Measurements from ENCODE around the gene ERBIN.

The ERBIN gene

DNA sequence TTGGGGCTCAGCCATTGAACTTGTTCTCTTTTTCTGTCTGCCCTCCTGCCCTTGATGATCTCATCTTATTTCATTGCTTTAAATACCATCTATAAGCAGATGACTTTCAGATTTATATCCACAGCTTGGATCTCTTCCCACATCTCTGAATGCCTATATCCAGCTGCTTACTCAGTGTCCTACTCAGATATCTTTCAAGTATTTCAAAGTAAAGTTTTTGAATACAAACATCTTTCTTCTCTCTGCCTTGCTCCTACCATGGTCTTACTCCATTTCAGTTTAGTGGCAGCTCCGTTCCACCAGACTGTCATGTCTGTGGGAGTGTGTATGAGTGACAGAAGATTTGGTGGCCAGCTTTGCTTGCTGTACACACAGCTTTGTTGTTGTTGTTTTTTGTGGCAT is 59.7 kb downstream of the ERBIN start:
- Histone ChIP-seq H3K4me1 (ENCODE audit: insufficient read depth, low read length) (no peaks in the 10 kb centered on the region), H3K27me3 (ENCODE audit: insufficient read depth, low read length, poor library complexity) (no peaks in the 10 kb centered on the region), H3K36me3 (ENCODE audit: insufficient read depth, low read length) (peaks cover 28% of the 10 kb centered on the region), H3K9ac (ENCODE audit: low read depth, low read length) (no peak overlapping the region), H3K9me3 (ENCODE audit: insufficient read depth, low read length, severe bottlenecking) (no peaks in the 10 kb centered on the region), H3K27ac (ENCODE audit: low read length) (no peak overlapping the region), H3K4me3 (ENCODE audit: low read depth in 1 of 2, low read length in 2 of 2) (no peak overlapping the region), H3K4me2 (ENCODE audit: insufficient read depth, low read length) (no peak overlapping the region), H4K20me1 (ENCODE audit: insufficient read depth, low read length) (peaks cover 68% of the 10 kb centered on the region), H3K79me2 (ENCODE audit: insufficient read depth, low read length) (peaks cover 99% of the 10 kb centered on the region), H2AFZ (ENCODE audit: low read depth, low read length) (no peak overlapping the region)
- no peak for TF ChIP-seq EZH2 (IDR thresholded peaks at IDR 0.05; ENCODE audit: borderline replicate concordance, low read depth, low read length, severe bottlenecking)
- TF ChIP-seq, protein P1, sequence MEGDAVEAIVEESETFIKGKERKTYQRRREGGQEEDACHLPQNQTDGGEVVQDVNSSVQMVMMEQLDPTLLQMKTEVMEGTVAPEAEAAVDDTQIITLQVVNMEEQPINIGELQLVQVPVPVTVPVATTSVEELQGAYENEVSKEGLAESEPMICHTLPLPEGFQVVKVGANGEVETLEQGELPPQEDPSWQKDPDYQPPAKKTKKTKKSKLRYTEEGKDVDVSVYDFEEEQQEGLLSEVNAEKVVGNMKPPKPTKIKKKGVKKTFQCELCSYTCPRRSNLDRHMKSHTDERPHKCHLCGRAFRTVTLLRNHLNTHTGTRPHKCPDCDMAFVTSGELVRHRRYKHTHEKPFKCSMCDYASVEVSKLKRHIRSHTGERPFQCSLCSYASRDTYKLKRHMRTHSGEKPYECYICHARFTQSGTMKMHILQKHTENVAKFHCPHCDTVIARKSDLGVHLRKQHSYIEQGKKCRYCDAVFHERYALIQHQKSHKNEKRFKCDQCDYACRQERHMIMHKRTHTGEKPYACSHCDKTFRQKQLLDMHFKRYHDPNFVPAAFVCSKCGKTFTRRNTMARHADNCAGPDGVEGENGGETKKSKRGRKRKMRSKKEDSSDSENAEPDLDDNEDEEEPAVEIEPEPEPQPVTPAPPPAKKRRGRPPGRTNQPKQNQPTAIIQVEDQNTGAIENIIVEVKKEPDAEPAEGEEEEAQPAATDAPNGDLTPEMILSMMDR (IDR thresholded peaks at IDR 0.05; ENCODE audit: borderline replicate concordance, extremely low read depth, low read length, poor library complexity, severe bottlenecking): no peak
- DNase-seq: no peak
- no peak for ATAC-seq (ENCODE audit: insufficient read depth, low read depth)

- no peak for ATAC-seq (ENCODE audit: insufficient read depth, low read depth)
- H4K20me1 ChIP-seq (ENCODE audit: insufficient read depth, low read length): peaks cover 65% of the 10 kb centered on the region
- no peaks in the 10 kb centered on the region for H3K4me1 ChIP-seq (ENCODE audit: insufficient read depth, low read length)
- no peak overlapping the region for H3K4me2 ChIP-seq (ENCODE audit: insufficient read depth, low read length)
- TF ChIP-seq EZH2 (IDR thresholded peaks at IDR 0.05; ENCODE audit: borderline replicate concordance, low read depth, low read length, severe bottlenecking): no peak
- TF ChIP-seq, protein P1 (IDR thresholded peaks at IDR 0.05; ENCODE audit: borderline replicate concordance, extremely low read depth, low read length, poor library complexity, severe bottlenecking): no peak
- no peak overlapping the region for H3K4me3 ChIP-seq (ENCODE audit: low read depth in 1 of 2, low read length in 2 of 2)
- DNase-seq: no peak
- H3K27ac ChIP-seq (ENCODE audit: low read length): no peak overlapping the region
- H3K36me3 ChIP-seq (ENCODE audit: insufficient read depth, low read length): peaks cover 33% of the 10 kb centered on the region
- H2AFZ ChIP-seq (ENCODE audit: low read depth, low read length): no peak overlapping the region
- no peaks in the 10 kb centered on the region for H3K27me3 ChIP-seq (ENCODE audit: insufficient read depth, low read length, poor library complexity)
- H3K9ac ChIP-seq (ENCODE audit: low read depth, low read length): no peak overlapping the region
- H3K79me2 ChIP-seq (ENCODE audit: insufficient read depth, low read length): peaks cover 99% of the 10 kb centered on the region
- H3K9me3 ChIP-seq (ENCODE audit: insufficient read depth, low read length, severe bottlenecking): no peaks in the 10 kb centered on the region
Observed at GRCh38 chr5:65986796-65987195, 60.4 kb downstream of the ERBIN start.

GRCh38 chr5:65987982-65988381 is 61.6 kb downstream of the ERBIN start:
- no peak for TF ChIP-seq EZH2 (IDR thresholded peaks at IDR 0.05; ENCODE audit: borderline replicate concordance, low read depth, low read length, severe bottlenecking)
- TF ChIP-seq, protein P1 (IDR thresholded peaks at IDR 0.05; ENCODE audit: borderline replicate concordance, extremely low read depth, low read length, poor library complexity, severe bottlenecking): no peak
- no peaks in the 10 kb centered on the region for H3K4me1 ChIP-seq (ENCODE audit: insufficient read depth, low read length)
- no peaks in the 10 kb centered on the region for H3K9me3 ChIP-seq (ENCODE audit: insufficient read depth, low read length, severe bottlenecking)
- peaks cover 43% of the 10 kb centered on the region for H3K36me3 ChIP-seq (ENCODE audit: insufficient read depth, low read length)
- no peak for ATAC-seq (ENCODE audit: insufficient read depth, low read depth)
- no peak for DNase-seq
- peaks cover 57% of the 10 kb centered on the region for H4K20me1 ChIP-seq (ENCODE audit: insufficient read depth, low read length)
- H3K79me2 ChIP-seq (ENCODE audit: insufficient read depth, low read length): peaks cover 99% of the 10 kb centered on the region
- H3K27me3 ChIP-seq (ENCODE audit: insufficient read depth, low read length, poor library complexity): no peaks in the 10 kb centered on the region
- H2AFZ ChIP-seq (ENCODE audit: low read depth, low read length): no peak overlapping the region
- H3K4me2 ChIP-seq (ENCODE audit: insufficient read depth, low read length): no peak overlapping the region
- no peak overlapping the region for H3K27ac ChIP-seq (ENCODE audit: low read length)
- no peak overlapping the region for H3K9ac ChIP-seq (ENCODE audit: low read depth, low read length)
- no peak overlapping the region for H3K4me3 ChIP-seq (ENCODE audit: low read depth in 1 of 2, low read length in 2 of 2)

- H3K79me2 ChIP-seq (ENCODE audit: insufficient read depth, low read length): peaks cover 99% of the 10 kb centered on the region
- no peak overlapping the region for H3K4me3 ChIP-seq (ENCODE audit: low read depth in 1 of 2, low read length in 2 of 2)
- peaks cover 48% of the 10 kb centered on the region for H3K36me3 ChIP-seq (ENCODE audit: insufficient read depth, low read length)
- no peak overlapping the region for H3K4me2 ChIP-seq (ENCODE audit: insufficient read depth, low read length)
- TF ChIP-seq EZH2 (IDR thresholded peaks at IDR 0.05; ENCODE audit: borderline replicate concordance, low read depth, low read length, severe bottlenecking): no peak
- TF ChIP-seq, protein P1 (IDR thresholded peaks at IDR 0.05; ENCODE audit: borderline replicate concordance, extremely low read depth, low read length, poor library complexity, severe bottlenecking): no peak
- no peak for ATAC-seq (ENCODE audit: insufficient read depth, low read depth)
- H2AFZ ChIP-seq (ENCODE audit: low read depth, low read length): no peak overlapping the region
- H3K27me3 ChIP-seq (ENCODE audit: insufficient read depth, low read length, poor library complexity): no peaks in the 10 kb centered on the region
- no peak overlapping the region for H3K9ac ChIP-seq (ENCODE audit: low read depth, low read length)
- H3K4me1 ChIP-seq (ENCODE audit: insufficient read depth, low read length): no peaks in the 10 kb centered on the region
- no peak overlapping the region for H3K27ac ChIP-seq (ENCODE audit: low read length)
- no peaks in the 10 kb centered on the region for H3K9me3 ChIP-seq (ENCODE audit: insufficient read depth, low read length, severe bottlenecking)
- no peak for DNase-seq
- peaks cover 48% of the 10 kb centered on the region for H4K20me1 ChIP-seq (ENCODE audit: insufficient read depth, low read length)
Observed at GRCh38 chr5:65989158-65989557, 62.8 kb downstream of the ERBIN start.

All from DND-41 (cell line).